ENCODE results near the gene SMURF2. TPM values are rescaled to one million over a fixed set of nuclear protein-coding genes. Genes with fewer than 3 reads are reported as not detected.

The SMURF2 gene
- total RNA-seq, 1 donor from 2014 or later = 69.2 TPM

GRCh38 chr17:64533784-64534183 lies 128.3 kb downstream of the SMURF2 start:
- Mint-ChIP-seq H3K27ac (ENCODE audit: unreplicated experiment) (peak overlapping the region; percentile 64), H3K27me3 (ENCODE audit: unreplicated experiment) (peaks cover 2% of the 10 kb centered on the region), H3K4me1 (ENCODE audit: unreplicated experiment) (peaks cover 18% of the 10 kb centered on the region), H3K4me3 (ENCODE audit: unreplicated experiment) (no peak overlapping the region), H3K36me3 (ENCODE audit: low read depth, unreplicated experiment) (peaks cover 59% of the 10 kb centered on the region), H3K9me3 (ENCODE audit: unreplicated experiment) (no peaks in the 10 kb centered on the region)
- TF ChIP-seq CTCF (IDR thresholded peaks at IDR 0.05; ENCODE audit: unreplicated experiment) = no peak
- DNase-seq (ENCODE audit: low spot score) = no peak

GRCh38 chr17:64532409-64532808 lies 129.7 kb downstream of the SMURF2 start:
- Mint-ChIP-seq H3K9me3 (ENCODE audit: unreplicated experiment) (no peaks in the 10 kb centered on the region), H3K4me3 (ENCODE audit: unreplicated experiment) (no peak overlapping the region), H3K27me3 (ENCODE audit: unreplicated experiment) (peaks cover 2% of the 10 kb centered on the region), H3K4me1 (ENCODE audit: unreplicated experiment) (peaks cover 18% of the 10 kb centered on the region), H3K27ac (ENCODE audit: unreplicated experiment) (no peak overlapping the region), H3K36me3 (ENCODE audit: low read depth, unreplicated experiment) (peaks cover 54% of the 10 kb centered on the region)
- TF ChIP-seq CTCF (IDR thresholded peaks at IDR 0.05; ENCODE audit: unreplicated experiment) = no peak
- DNase-seq (ENCODE audit: low spot score) = no peak

GRCh38 chr17:64531955-64532371 lies 130.1 kb downstream of the SMURF2 start:
- Mint-ChIP-seq H3K4me3 (ENCODE audit: unreplicated experiment) (no peak overlapping the region), H3K36me3 (ENCODE audit: low read depth, unreplicated experiment) (peaks cover 55% of the 10 kb centered on the region), H3K27me3 (ENCODE audit: unreplicated experiment) (peaks cover 2% of the 10 kb centered on the region), H3K4me1 (ENCODE audit: unreplicated experiment) (peaks cover 18% of the 10 kb centered on the region), H3K27ac (ENCODE audit: unreplicated experiment) (no peak overlapping the region), H3K9me3 (ENCODE audit: unreplicated experiment) (no peaks in the 10 kb centered on the region)
- no peak for DNase-seq (ENCODE audit: low spot score)
- TF ChIP-seq CTCF (IDR thresholded peaks at IDR 0.05; ENCODE audit: unreplicated experiment) = no peak

GRCh38 chr17:64529221-64529620 lies 132.9 kb downstream of the SMURF2 start:
- Mint-ChIP-seq H3K4me3 (ENCODE audit: unreplicated experiment) (peak overlapping the region; percentile 37), H3K27me3 (ENCODE audit: unreplicated experiment) (peaks cover 2% of the 10 kb centered on the region), H3K9me3 (ENCODE audit: unreplicated experiment) (no peaks in the 10 kb centered on the region), H3K4me1 (ENCODE audit: unreplicated experiment) (peaks cover 10% of the 10 kb centered on the region), H3K36me3 (ENCODE audit: low read depth, unreplicated experiment) (peaks cover 45% of the 10 kb centered on the region), H3K27ac (ENCODE audit: unreplicated experiment) (no peak overlapping the region)
- TF ChIP-seq CTCF (IDR thresholded peaks at IDR 0.05; ENCODE audit: unreplicated experiment) = no peak
- DNase-seq (ENCODE audit: low spot score) = no peak

GRCh38 chr17:64527914-64528313 lies 134.2 kb downstream of the SMURF2 start:
- no peak overlapping the region for H3K4me3 Mint-ChIP-seq (ENCODE audit: unreplicated experiment)
- DNase-seq (ENCODE audit: low spot score) = no peak
- H3K27me3 Mint-ChIP-seq (ENCODE audit: unreplicated experiment) = peaks cover 2% of the 10 kb centered on the region
- no peak for TF ChIP-seq CTCF (IDR thresholded peaks at IDR 0.05; ENCODE audit: unreplicated experiment)
- no peaks in the 10 kb centered on the region for H3K4me1 Mint-ChIP-seq (ENCODE audit: unreplicated experiment)
- H3K36me3 Mint-ChIP-seq (ENCODE audit: low read depth, unreplicated experiment) = peaks cover 35% of the 10 kb centered on the region
- H3K27ac Mint-ChIP-seq (ENCODE audit: unreplicated experiment) = peak overlapping the region; percentile 0
- H3K9me3 Mint-ChIP-seq (ENCODE audit: unreplicated experiment) = no peaks in the 10 kb centered on the region
